ENCODE measurements around the gene RFX5.
A peak's percentile ranks its signal among the peaks of the same experiment; 100 is the strongest.

RFX5 gene

GRCh38 chr1:151342021-151342420, 5.0 kb downstream of the RFX5 start:
- Histone ChIP-seq H3K4me3 (ENCODE audit: insufficient read depth in 1 of 2, low read depth in 1 of 2, low read length in 2 of 2) (no peak overlapping the region), H3K9me3 (ENCODE audit: control insufficient read depth, low read length) (no peaks in the 10 kb centered on the region), H2BK120ac (ENCODE audit: low read depth, low read length) (no peak overlapping the region), H2BK15ac (ENCODE audit: low read depth, poor library complexity, severe bottlenecking) (no peak overlapping the region), H2AFZ (ENCODE audit: low read depth, low read length) (no peak overlapping the region), H3K9ac (ENCODE audit: low read length) (no peak overlapping the region), H4K91ac (ENCODE audit: low read length) (no peak overlapping the region), H2AK5ac (ENCODE audit: low read length, severe bottlenecking) (no peak overlapping the region), H3K4me1 (ENCODE audit: control insufficient read depth, insufficient read depth, low read depth, low read length) (peaks cover 9% of the 10 kb centered on the region), H3K36me3 (ENCODE audit: control insufficient read depth in 1 of 2, insufficient read depth in 2 of 2, low read depth in 1 of 2, low read length in 2 of 2) (peaks cover 30 to 42% of the 10 kb centered on the region in 2 experiments), H3K23ac (ENCODE audit: low read length in 2 of 2) (no peak overlapping the region), H3K27me3 (ENCODE audit: control insufficient read depth in 1 of 2, insufficient read depth in 1 of 2, low read length in 2 of 2) (no peaks in the 10 kb centered on the region), H3K79me1 (replicated peaks; ENCODE audit: low read length, poor library complexity, severe bottlenecking) (peaks cover 19% of the 10 kb centered on the region), H3K4me2 (ENCODE audit: low read length, poor library complexity, severe bottlenecking) (no peak overlapping the region), H3K14ac (ENCODE audit: low read length in 2 of 2) (no peak overlapping the region), H2BK5ac (ENCODE audit: low read depth, low read length, poor library complexity, severe bottlenecking) (no peak overlapping the region), H2BK12ac (ENCODE audit: low read length in 2 of 2) (no peak overlapping the region), H3K27ac (ENCODE audit: low read length, poor library complexity, severe bottlenecking) (peak overlapping the region; percentile 18), H4K8ac (ENCODE audit: low read length) (no peak overlapping the region), H3K18ac (ENCODE audit: low read depth in 1 of 2, low read length in 2 of 2) (no peak overlapping the region), H3K4ac (ENCODE audit: low read depth in 1 of 2, low read length in 2 of 2) (no peak overlapping the region)
- DNase-seq: no peak
- WGBS: 98% methylated on average over 2 of the region's 2 CpGs

DNA sequence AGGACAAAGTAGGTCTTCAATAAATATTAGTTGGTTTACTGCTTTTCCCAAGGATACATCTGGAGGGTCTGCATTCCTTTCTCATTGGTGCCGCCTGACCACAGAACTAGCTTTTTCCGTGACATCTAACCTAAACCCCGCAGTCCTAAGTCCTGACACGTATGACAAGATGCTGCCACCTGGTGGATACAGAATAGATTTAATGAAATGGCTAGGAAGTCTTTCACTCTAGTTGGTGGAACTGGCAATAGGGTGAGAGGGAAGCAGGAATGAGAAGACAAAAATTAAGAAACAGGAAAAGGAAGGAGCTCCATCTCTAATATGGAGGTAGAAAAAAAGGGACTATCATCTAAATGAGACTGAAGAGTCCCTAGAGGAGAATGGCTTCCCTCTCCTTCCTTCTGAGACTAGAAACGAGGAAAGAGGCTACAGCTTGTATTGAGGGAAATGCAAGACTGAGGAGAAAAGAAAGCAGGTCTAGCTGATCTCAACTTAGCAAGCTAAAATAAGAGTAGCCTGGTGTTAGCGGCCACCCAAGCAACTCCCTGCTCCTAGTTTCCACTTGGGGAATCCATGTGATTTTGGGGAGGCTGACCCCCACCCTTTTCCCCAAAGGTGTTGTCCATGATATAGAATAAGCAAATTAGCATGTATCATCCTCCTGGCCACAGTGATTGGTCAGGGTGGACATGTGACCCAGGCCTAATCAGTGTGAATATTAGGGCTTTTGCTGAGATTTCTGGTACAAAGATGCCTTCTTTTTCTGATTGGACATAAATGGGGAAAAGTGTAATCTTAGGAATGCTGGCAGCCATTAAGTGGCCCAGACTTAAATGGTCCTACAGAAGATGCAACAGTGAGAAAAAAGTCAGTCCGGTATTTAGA, 5.9 kb downstream of the RFX5 start:
- no peak overlapping the region for H2BK15ac ChIP-seq (ENCODE audit: low read depth, poor library complexity, severe bottlenecking)
- H3K4me1 ChIP-seq (ENCODE audit: control insufficient read depth, insufficient read depth, low read depth, low read length): peaks cover 8% of the 10 kb centered on the region
- peak overlapping the region; percentile 47 for H3K9ac ChIP-seq (ENCODE audit: low read length)
- peak overlapping the region; percentile 55 for H3K27ac ChIP-seq (ENCODE audit: low read length, poor library complexity, severe bottlenecking)
- H2BK120ac ChIP-seq (ENCODE audit: low read depth, low read length): no peak overlapping the region
- no peak overlapping the region for H4K8ac ChIP-seq (ENCODE audit: low read length)
- no peak overlapping the region for H3K18ac ChIP-seq (ENCODE audit: low read depth in 1 of 2, low read length in 2 of 2)
- no peak overlapping the region for H3K14ac ChIP-seq (ENCODE audit: low read length in 2 of 2)
- H3K27me3 ChIP-seq (ENCODE audit: control insufficient read depth in 1 of 2, insufficient read depth in 1 of 2, low read length in 2 of 2): no peaks in the 10 kb centered on the region
- no peak overlapping the region for H2AFZ ChIP-seq (ENCODE audit: low read depth, low read length)
- H3K9me3 ChIP-seq (ENCODE audit: control insufficient read depth, low read length): no peaks in the 10 kb centered on the region
- no peak overlapping the region for H3K23ac ChIP-seq (ENCODE audit: low read length in 2 of 2)
- H3K4me3 ChIP-seq (ENCODE audit: insufficient read depth in 1 of 2, low read depth in 1 of 2, low read length in 2 of 2): no peak overlapping the region
- no peak overlapping the region for H2BK12ac ChIP-seq (ENCODE audit: low read length in 2 of 2)
- H3K4me2 ChIP-seq (ENCODE audit: low read length, poor library complexity, severe bottlenecking): no peak overlapping the region
- H4K91ac ChIP-seq (ENCODE audit: low read length): no peak overlapping the region
- no peak overlapping the region for H2BK5ac ChIP-seq (ENCODE audit: low read depth, low read length, poor library complexity, severe bottlenecking)
- H2AK5ac ChIP-seq (ENCODE audit: low read length, severe bottlenecking): no peak overlapping the region
- H3K36me3 ChIP-seq (ENCODE audit: control insufficient read depth in 1 of 2, insufficient read depth in 2 of 2, low read depth in 1 of 2, low read length in 2 of 2): peaks cover 30 to 42% of the 10 kb centered on the region in 2 experiments
- peaks cover 14% of the 10 kb centered on the region for H3K79me1 ChIP-seq (replicated peaks; ENCODE audit: low read length, poor library complexity, severe bottlenecking)
- DNase-seq: peak; percentile 93
- no peak overlapping the region for H3K4ac ChIP-seq (ENCODE audit: low read depth in 1 of 2, low read length in 2 of 2)
- WGBS: 29% methylated on average over 4 of the region's 7 CpGs

GRCh38 chr1:151336556-151336955, 10.5 kb downstream of the RFX5 start:
- H3K9me3 ChIP-seq (ENCODE audit: control insufficient read depth, low read length): no peaks in the 10 kb centered on the region
- H3K4me1 ChIP-seq (ENCODE audit: control insufficient read depth, insufficient read depth, low read depth, low read length): no peaks in the 10 kb centered on the region
- no peak for DNase-seq
- no peak overlapping the region for H3K18ac ChIP-seq (ENCODE audit: low read depth in 1 of 2, low read length in 2 of 2)
- no peak overlapping the region for H2AK5ac ChIP-seq (ENCODE audit: low read length, severe bottlenecking)
- H3K4me2 ChIP-seq (ENCODE audit: low read length, poor library complexity, severe bottlenecking): no peak overlapping the region
- no peak overlapping the region for H2BK15ac ChIP-seq (ENCODE audit: low read depth, poor library complexity, severe bottlenecking)
- no peak overlapping the region for H3K27ac ChIP-seq (ENCODE audit: low read length, poor library complexity, severe bottlenecking)
- H2BK5ac ChIP-seq (ENCODE audit: low read depth, low read length, poor library complexity, severe bottlenecking): no peak overlapping the region
- no peak overlapping the region for H2BK12ac ChIP-seq (ENCODE audit: low read length in 2 of 2)
- H2AFZ ChIP-seq (ENCODE audit: low read depth, low read length): no peak overlapping the region
- H3K27me3 ChIP-seq (ENCODE audit: control insufficient read depth in 1 of 2, insufficient read depth in 1 of 2, low read length in 2 of 2): no peaks in the 10 kb centered on the region
- H3K23ac ChIP-seq (ENCODE audit: low read length in 2 of 2): no peak overlapping the region
- H3K14ac ChIP-seq (ENCODE audit: low read length in 2 of 2): no peak overlapping the region
- no peaks in the 10 kb centered on the region for H3K79me1 ChIP-seq (replicated peaks; ENCODE audit: low read length, poor library complexity, severe bottlenecking)
- WGBS: no CpG with 5 or more reads among the region's 3 CpGs
- H4K91ac ChIP-seq (ENCODE audit: low read length): no peak overlapping the region
- H4K8ac ChIP-seq (ENCODE audit: low read length): no peak overlapping the region
- no peak overlapping the region for H3K9ac ChIP-seq (ENCODE audit: low read length)
- H2BK120ac ChIP-seq (ENCODE audit: low read depth, low read length): no peak overlapping the region
- H3K4ac ChIP-seq (ENCODE audit: low read depth in 1 of 2, low read length in 2 of 2): no peak overlapping the region
- no peak overlapping the region for H3K4me3 ChIP-seq (ENCODE audit: insufficient read depth in 1 of 2, low read depth in 1 of 2, low read length in 2 of 2)
- H3K36me3 ChIP-seq (ENCODE audit: control insufficient read depth in 1 of 2, insufficient read depth in 2 of 2, low read depth in 1 of 2, low read length in 2 of 2): no peaks in the 10 kb centered on the region

DNA sequence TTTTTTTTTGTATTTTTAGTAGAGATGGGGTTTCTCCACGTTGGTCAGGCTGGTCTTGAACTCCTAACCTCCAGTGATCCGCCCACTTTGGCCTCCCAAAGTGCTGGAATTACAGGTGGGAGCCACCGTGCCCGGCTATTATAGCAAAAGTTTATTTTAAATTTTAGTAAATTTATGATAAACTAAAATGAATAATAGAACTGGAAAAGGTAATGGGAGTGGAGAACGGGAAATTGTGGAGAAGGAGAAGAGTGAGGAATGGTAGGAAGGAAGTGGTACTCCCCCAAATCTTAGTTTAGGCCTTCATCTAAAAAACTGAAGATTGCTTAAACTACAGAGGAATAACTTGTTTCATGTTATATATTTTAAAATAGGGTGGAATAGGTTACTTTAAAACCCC, 12.2 kb downstream of the RFX5 start:
- Histone ChIP-seq H3K4me2 (ENCODE audit: low read length, poor library complexity, severe bottlenecking) (no peak overlapping the region), H3K18ac (ENCODE audit: low read depth in 1 of 2, low read length in 2 of 2) (no peak overlapping the region), H3K23ac (ENCODE audit: low read length in 2 of 2) (no peak overlapping the region), H2BK12ac (ENCODE audit: low read length in 2 of 2) (no peak overlapping the region), H3K9me3 (ENCODE audit: control insufficient read depth, low read length) (no peaks in the 10 kb centered on the region), H3K36me3 (ENCODE audit: control insufficient read depth in 1 of 2, insufficient read depth in 2 of 2, low read depth in 1 of 2, low read length in 2 of 2) (no peaks in the 10 kb centered on the region), H3K4me1 (ENCODE audit: control insufficient read depth, insufficient read depth, low read depth, low read length) (no peaks in the 10 kb centered on the region), H2BK5ac (ENCODE audit: low read depth, low read length, poor library complexity, severe bottlenecking) (no peak overlapping the region), H4K91ac (ENCODE audit: low read length) (no peak overlapping the region), H2AFZ (ENCODE audit: low read depth, low read length) (no peak overlapping the region), H3K14ac (ENCODE audit: low read length in 2 of 2) (no peak overlapping the region), H3K27me3 (ENCODE audit: control insufficient read depth in 1 of 2, insufficient read depth in 1 of 2, low read length in 2 of 2) (no peaks in the 10 kb centered on the region), H3K27ac (ENCODE audit: low read length, poor library complexity, severe bottlenecking) (no peak overlapping the region), H4K8ac (ENCODE audit: low read length) (no peak overlapping the region), H3K79me1 (replicated peaks; ENCODE audit: low read length, poor library complexity, severe bottlenecking) (no peaks in the 10 kb centered on the region), H2BK120ac (ENCODE audit: low read depth, low read length) (no peak overlapping the region), H3K9ac (ENCODE audit: low read length) (no peak overlapping the region), H2AK5ac (ENCODE audit: low read length, severe bottlenecking) (no peak overlapping the region), H2BK15ac (ENCODE audit: low read depth, poor library complexity, severe bottlenecking) (no peak overlapping the region), H3K4me3 (ENCODE audit: insufficient read depth in 1 of 2, low read depth in 1 of 2, low read length in 2 of 2) (no peak overlapping the region), H3K4ac (ENCODE audit: low read depth in 1 of 2, low read length in 2 of 2) (no peak overlapping the region)
- no peak for DNase-seq
- 94% methylated on average over 2 of the region's 5 CpGs for WGBS

Data from mesenchymal stem cell (in vitro differentiated cells and primary cell).